Fibroblast of skin of back (primary cell): ENCODE results near the gene PRR15L.
"Not testable (repeated sequence)": the region's sequence is repeated elsewhere in the genome, so short reads cannot be mapped to it uniquely, and the experiment has no call there.

Experiments
- DNase-seq: peaks from one replicate; pipeline ENCODE4 v3.0.0-alpha.2; 2013

Gene PRR15L

DNA sequence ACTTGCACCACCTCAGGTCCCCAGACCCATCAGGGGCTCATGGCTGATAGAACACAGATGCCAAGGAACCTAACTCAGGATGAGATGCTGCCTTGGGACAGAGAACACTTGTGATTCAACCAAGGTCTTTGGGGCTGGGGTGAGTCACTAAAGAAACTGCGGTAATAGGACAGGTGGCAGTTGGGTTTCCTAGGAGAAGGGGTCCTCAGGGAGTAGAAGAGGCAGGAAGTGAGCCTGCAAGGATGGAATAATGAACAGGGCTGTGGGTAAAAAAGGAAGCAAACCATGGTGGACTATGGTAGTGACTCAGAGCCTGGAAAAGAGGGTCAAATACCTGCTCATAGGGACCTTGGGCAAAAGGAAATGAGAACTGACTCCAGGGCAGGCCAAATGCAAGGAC, 22.8 kb downstream of the PRR15L start:
- peak; percentile 54 for DNase-seq

DNA sequence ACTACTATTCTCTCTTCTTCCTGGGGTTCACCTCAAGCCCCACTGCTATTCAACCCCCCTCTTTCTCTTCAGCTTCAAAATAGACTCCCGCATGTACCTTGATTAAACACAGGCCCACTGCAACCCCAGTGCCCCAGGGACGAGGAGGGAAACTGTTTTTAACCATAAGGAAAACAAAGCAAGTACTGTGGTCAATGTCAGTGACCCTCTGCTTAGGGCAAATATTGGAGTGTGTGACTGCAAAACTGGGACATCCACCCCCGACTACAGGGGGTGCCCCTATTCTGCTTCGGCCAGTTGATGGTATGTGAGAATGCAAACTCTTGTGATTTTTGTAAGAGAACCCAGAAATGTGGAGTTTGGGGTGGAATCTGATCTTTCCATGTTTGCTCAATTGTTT, 25.8 kb downstream of the PRR15L start:
- DNase-seq = no peak

DNA sequence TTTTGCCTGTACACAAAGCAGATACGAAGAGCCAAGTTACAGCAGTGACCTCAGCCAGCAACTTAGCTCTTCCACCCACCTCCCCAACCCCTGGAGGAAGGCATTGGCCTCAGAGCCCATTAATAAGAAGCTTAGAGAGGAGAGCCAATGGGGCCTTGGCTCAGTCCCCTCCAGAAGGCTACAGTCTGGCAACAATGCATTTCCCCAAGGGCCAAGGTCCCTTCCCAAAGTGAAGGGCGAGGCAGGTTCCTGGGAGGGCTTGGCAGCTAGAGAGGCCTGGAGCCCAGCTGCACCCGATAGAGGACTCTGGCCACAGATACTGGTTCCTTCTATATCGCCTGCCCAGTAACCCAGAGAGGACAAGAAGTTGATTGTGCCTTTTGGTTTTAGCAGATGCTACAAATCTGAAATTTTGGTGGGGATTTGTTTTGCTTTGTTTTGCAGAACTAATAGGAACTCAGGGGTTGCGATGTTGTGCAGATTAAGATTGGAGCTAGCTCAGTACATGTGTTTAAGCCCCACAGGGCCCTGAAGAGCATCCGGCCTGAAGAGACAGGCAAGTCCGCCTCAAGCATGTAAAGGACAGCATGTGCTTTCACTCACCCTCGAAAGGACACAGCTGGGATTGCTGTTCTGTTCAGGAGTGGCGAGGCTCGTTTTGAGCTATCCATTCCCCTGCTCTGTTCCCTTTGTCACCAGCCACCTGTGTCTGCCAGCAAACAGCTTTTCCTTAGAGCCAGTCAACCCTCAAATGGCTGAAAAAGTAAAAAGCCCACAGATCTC, 28.3 kb downstream of the PRR15L start:
- DNase-seq = no peak

DNA sequence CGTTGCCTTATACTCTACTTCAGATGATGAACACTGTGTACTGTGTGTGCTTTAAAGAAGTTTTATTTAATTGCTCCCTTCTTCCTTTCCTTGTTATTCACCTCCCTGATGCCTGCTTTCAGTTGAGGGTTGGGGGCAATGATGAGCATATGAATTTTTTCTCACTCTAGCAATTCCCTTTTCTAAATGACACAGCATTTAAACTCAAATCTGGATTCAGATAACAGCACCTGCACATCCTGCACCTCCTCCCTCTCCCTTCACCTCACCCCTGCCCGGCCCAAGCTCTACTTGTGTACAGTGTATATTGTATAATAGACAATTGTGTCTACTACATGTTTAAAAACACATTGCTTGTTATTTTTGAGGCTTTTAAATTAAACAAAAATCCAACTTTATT, 29.3 kb downstream of the PRR15L start:
- DNase-seq = no peak

DNA sequence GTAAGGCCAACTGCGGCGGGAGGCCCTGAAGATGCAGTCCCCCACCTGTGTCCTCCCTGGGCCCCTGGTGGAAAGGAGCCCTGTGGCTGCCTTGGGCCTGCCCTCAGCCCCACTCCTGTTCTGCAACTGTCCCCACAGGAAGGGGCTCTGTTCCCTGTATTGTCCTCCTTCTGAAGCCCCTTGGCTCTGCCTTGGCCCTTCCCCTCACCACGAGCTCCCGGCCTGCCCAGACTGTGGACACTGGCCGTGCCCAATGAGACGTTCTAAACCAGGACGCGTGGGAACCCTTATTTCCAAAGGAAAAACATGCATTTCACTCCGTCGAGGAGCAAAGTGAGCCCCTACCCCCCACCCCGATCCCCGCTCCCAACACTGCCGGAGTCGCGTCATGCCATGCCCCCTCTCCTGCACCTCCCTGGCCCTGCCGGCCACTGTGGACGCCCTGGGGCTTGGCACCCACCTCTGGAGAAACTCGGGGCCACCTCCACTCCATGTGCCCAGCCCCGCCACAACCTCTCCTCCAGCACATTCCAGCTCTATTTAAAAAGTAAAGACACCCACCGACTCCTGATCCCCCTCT, 29.8 kb downstream of the PRR15L start:
- no peak for DNase-seq

DNA sequence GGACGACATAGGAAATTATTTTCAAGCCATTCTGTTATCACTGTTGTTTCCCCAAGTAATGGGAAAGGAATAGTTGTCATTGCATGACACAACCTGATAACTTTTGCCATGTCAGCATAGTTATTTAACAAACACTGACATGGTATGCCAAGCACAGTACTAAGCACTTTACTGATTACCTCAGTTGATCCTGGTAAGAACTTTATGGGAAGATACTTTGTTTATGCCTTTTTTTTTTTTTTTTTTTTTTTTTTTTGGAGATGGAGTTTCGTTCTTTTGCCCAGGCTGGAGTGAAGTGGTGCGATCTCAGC, 32.0 kb downstream of the PRR15L start:
- DNase-seq = no peak

DNA sequence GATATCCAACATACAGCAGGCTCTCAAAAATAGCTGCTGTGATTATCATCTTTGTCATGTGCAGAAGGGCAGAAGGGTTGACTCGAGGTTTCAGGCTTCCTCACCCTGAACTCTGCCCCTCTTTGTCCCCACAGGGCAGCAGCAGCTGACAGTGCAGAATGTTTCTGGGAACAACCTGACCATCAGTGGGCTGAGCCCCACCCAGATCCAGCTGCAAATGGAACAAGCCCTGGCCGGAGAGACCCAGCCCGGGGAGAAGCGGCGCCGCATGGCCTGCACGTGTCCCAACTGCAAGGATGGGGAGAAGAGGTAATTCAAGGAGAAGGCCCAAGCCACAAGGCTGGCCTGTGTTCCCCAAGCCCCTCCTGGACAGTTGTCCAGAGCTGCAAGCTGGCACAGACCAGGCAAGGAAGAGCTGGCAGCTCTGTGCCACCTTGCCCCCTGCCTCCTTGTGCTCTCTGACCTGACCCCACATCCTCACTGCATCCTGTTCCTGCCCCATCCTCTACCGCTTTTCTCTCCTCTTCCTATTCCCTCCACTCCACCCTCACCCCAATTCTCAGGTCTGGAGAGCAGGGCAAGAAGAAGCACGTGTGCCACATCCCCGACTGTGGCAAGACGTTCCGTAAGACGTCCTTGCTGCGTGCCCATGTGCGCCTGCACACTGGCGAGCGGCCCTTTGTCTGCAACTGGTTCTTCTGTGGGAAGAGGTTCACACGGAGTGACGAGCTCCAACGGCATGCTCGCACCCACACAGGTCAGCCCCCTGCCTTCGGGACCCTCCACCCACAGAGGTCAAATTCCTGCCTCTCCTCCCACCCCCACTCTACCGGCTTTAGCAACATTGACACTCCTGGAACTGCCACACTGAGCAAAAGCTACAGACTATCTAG, 32.7 kb downstream of the PRR15L start:
- no peak for DNase-seq

DNA sequence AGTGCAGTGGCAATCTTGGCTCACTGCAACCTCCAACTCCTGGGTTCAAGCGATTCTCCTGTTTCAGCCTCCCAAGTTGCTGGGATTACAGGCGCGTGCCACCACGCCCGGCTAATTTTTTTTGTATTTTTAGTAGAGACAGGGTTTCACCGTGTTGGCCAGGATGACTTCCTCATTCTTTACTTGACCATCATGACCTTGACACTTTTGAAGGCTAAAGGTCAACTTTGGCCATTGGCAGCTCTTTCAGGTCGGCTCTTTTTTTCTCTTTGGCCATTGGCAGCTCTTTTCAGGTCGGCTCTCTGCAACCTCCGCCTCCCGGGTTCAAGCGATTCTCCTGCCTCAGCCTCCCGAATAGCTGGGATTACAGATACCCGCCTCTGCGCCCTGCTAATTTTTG, 37.8 kb downstream of the PRR15L start:
- not testable (repeated sequence) for DNase-seq

DNA sequence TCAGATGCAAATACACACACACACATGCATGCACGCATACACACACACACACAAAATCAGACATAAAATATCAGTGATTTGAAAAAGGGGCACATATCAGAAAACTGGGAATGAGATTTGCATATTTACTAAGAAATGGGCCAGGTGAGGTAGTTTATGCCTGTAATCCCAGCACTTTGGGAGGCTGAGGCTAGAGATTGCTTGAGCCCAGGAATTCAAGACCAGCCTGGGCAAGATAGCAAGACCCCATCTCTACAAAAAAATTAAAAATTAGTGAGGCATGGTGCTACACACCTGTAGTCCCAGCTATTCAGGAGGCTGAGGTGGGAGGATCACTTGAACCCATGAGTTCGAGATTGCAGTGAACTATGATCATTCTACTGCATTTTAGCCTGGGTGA, 38.7 kb downstream of the PRR15L start:
- no peak for DNase-seq

DNA sequence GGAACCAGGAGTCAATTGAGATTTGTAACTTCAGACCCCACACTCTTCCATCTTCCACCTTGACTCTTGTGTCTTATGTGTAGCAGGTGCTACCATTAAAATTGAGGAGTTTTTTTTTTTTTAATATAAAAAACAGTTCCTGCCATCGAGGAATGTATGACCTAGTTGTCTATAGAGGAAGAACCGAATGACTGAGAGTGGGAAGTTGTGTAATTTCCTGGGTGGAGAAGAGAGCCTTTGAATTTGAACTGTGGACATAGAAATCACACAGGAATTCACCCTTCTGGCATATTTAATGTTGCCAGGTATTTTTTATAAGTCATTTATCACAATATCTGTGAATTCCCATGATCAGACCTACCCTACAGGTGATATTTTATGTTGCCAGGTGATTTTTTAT, 39.7 kb downstream of the PRR15L start:
- no peak for DNase-seq

DNA sequence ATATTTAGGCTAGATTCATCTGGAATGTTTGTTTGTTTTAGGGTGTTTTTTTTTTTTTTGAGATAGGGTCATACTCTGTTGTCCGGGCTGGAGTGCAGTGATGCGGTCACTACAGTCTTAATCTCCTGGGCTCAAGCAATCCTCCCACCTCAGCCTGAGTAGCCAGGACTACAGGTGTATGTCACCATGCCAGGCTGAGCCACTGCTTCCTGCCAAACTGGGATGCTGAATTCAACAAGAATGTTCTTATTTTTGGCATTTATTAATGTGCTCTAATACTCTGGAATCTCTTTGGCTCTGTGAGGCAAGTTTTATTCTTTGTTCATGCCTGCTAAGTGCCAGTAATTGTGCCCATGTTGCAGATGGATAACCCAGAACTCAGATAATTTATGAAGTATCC, 40.1 kb downstream of the PRR15L start:
- no peak for DNase-seq

DNA sequence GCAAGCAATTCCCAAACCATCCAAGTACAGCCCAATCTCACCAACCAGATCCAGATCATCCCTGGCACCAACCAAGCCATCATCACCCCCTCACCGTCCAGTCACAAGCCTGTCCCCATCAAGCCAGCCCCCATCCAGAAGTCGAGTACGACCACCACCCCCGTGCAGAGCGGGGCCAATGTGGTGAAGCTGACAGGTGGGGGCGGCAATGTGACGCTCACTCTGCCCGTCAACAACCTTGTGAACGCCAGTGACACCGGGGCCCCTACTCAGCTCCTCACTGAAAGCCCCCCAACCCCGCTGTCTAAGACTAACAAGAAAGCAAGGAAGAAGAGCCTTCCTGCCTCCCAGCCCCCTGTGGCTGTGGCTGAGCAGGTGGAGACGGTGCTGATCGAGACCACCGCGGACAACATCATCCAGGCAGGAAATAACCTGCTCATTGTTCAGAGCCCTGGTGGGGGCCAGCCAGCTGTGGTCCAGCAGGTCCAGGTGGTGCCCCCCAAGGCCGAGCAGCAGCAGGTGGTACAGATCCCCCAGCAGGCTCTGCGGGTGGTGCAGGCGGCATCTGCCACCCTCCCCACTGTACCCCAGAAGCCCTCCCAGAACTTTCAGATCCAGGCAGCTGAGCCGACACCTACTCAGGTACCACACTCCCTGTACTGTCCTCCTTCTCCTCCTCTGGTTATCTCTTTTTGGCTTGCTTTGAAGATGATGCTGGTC, 41.0 kb downstream of the PRR15L start:
- DNase-seq = no peak

DNA sequence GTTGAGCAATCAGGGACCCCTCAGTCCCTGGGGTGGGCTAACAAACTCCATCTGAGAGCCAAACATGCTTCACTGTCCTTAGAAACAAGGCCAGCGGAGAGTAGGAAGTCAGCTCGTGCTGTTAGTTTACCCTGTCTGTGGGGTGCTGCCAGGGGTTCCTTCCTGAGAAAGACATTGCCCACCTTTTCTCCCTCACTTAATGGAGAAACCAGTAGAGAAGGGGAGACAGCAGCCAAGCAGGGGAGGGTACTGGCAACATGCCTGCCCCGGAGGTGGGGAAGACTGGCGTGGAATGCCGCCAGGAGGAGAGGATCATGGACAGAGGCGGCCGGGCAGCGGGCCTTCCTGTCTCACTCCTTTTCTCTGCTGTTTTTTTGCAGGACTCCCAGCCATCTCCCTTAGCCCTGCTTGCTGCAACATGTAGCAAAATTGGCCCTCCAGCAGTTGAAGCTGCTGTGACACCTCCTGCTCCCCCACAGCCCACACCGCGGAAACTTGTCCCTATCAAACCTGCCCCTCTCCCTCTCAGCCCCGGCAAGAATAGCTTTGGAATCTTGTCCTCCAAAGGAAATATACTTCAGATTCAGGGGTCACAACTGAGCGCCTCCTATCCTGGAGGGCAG, 41.8 kb downstream of the PRR15L start:
- no peak for DNase-seq

DNA sequence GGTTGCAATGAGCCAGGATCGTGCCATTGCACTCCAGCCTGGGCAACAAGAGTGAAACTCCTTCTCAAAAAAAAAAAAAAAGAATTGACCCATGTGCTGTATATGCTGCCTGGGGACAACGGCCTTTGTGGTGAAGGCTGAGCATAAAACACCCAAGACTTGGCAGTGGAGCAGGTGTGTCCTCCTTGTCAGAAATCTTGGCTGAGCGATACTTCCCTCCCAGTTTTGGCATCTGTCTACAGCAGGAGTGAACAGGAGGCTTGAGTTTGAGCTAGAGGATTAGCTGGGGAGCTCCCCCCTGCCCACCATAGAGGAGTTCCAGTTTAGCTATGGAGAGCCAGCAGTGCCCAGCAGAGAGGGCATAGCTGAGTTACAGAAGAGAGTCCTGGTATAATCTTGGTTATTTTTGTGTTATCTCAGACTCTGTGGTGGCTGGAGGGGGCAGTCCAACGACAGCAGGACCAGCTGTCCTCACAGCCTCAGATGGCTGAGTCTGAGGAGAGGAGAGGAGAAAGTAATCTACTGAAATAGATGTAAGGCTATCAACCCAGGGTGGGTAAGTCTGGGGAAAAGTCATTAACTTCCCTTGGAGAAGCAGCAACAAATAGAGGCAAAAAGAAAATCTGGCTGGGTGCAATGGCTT, 43.3 kb downstream of the PRR15L start:
- DNase-seq = no peak

DNA sequence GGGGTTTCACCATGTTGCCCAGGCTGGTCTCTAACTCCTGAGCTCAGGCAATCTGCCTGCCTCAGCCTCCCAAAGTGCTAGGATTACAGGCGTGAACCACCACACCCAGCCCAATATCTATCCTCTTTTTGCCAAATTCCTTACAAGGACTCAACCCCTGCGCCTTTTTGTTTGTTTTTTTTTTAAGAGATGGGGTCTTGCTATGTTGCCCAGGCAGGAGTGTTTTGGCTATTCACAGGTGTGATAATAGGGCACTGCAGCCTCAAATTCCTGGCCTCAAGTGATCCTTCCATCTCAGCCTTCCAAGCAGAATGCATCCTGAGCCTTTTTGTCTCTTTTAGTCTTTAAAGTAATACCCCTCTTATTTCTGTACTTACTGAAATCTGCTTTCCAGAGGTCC, 44.6 kb downstream of the PRR15L start:
- no peak for DNase-seq

DNA sequence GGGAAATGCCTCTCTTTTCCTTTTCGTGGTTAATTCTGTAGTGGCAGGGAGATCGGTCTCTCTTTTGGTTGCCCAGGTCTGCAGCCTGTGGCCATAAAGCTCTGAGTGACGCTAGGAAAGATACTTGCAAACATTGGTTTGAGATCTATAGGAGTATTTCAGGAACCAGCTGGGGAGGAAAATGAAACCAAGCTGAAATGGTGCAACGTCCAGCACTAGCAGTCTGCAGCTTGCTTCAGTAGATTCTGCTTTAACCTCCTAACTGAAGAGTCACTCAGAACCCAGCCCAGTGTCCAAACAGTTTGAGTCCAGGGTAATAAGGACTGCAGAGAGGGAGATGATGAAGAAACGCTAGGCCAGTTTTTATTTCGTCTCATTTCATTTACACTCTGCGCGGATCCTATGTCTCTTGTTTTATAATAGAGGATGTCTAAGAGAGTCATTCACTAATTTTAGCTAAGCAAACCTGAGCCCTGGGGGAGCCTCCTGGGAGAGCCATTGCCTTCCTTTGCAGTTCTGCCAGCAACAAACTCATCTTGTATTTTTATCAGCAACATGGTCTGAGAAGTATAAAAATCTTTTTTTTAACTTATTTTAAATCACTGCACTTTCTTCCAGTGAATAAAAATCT, 49.6 kb downstream of the PRR15L start:
- DNase-seq = no peak

DNA sequence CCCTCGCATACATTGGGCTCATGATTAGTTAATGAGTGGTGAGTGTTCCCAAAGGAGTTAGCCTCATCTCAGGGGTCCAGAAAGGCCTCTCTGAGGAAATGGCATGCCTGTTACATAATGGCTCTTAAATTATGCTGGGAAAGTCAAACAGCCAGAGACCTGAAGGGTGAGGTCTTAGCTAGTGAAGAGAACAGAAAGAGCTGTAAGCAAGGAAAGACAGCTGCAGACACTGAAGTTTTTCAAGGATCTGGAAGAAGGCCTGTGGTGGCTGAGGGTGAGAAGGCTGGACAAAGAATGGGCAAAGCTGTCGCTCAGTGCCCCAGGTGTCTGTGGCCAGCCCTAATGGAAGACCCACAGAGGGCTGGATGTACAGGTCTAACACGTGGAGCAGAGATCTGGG, 51.2 kb downstream of the PRR15L start:
- no peak for DNase-seq

DNA sequence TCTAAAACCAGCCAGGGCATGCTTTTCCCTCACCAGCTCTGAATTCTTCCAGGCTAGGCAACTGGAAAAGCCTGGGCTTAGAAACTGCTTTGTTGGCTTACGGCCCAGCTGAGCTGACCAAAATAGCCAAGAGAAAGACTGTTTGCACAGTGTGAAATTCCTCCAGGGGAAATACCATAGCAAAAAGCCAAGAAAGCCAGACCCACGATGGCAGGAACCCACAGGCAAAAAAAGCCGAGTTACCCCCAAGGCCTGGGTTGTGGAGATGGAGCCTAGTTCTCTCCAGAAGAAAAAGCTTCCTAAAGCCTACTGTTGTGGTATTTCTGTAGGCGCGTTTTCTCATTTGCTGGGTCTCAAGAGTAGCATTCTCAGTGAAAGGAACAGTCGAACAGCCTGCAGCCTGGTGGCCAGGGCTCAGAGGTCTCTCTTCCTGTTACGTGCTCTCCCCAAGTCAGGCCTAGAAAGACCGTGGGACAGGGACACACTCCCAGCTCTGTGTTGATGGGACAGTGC, 52.4 kb downstream of the PRR15L start:
- DNase-seq = peak; percentile 80

DNA sequence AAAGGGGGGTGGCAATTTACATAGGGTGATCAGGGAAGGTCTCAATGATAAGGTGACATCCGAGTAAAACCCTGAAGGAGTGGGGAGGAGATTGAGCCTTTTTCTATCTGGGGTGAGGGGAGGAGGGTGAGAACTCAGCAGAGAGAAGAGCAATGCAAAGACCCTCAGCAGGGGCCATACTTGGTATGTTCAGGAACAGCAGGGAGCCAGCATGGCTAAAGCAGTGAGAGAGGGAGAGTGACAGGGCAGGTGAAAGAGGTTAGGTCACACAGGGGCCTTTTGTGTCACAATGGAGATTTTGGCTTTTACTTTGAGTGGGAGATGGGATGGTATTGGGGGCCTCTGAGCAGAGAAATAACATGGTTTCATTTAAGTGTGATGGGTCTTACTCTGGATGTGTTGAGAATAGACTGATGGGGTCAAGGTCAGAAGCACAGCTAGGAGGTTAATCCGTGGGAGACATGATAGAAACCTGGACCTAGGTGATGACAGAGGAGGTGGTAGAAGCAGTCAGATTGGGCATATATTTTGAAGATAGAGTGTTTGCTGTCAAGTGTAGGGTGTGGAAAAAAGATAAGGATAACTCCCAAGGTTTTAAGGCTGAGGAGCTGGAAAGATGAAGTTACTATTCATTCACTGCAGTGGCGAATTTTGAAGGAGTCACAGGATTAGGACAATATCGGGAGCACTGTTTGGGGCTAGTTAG, 55.5 kb downstream of the PRR15L start:
- DNase-seq = no peak
